Smooth muscle cell (in vitro differentiated cells): Measurements from ENCODE around the gene HGS. TPM values are rescaled to one million over a fixed set of nuclear protein-coding genes. Genes with fewer than 3 reads are reported as not detected.

Source experiments
- DNase-seq: peaks from one replicate; lab custom pipeline; 2025; ENCODE audit not compliant: unreplicated experiment; lab: John Stamatoyannopoulos, UW
- H2AFZ ChIP-seq: fragments of 200-600 bp; sonication (generic); 2 replicates; pipeline ENCODE4 v1.6.0; 2016; ENCODE audit warnings: antibody characterized with exemption, low read depth, mild to moderate bottlenecking
- H3F3A ChIP-seq: fragments of 200-600 bp; sonication (generic); 2 replicates; pipeline ENCODE4 v1.6.0; 2017; ENCODE audit warnings: antibody characterized with exemption, low read depth
- H3K27ac ChIP-seq: fragments of 200-600 bp; sonication (generic); 2 replicates; pipeline ENCODE4 v1.5.1; 2016; ENCODE audit warnings: low read depth, mild to moderate bottlenecking
- H3K27me3 ChIP-seq: fragments of 200-600 bp; sonication (generic); 2 replicates; pipeline ENCODE4 v1.6.1; 2016; ENCODE audit warnings: low read depth, mild to moderate bottlenecking
- H3K36me3 ChIP-seq: fragments of 200-600 bp; sonication (generic); 2 replicates; pipeline ENCODE4 v1.5.1; 2016; ENCODE audit warnings: low read depth
- H3K4me1 ChIP-seq: fragments of 200-600 bp; sonication (generic); 2 replicates; pipeline ENCODE4 v1.5.1; 2016; ENCODE audit warnings: low read depth
- H3K4me2 ChIP-seq: fragments of 200-600 bp; sonication (generic); 2 replicates; pipeline ENCODE4 v1.6.0; 2016; ENCODE audit warnings: mild to moderate bottlenecking
- H3K4me3 ChIP-seq: fragments of 200-600 bp; sonication (generic); 2 replicates; pipeline ENCODE4 v1.5.1; 2016; ENCODE audit warnings: mild to moderate bottlenecking
- H3K79me2 ChIP-seq: fragments of 200-600 bp; sonication (generic); 2 replicates; pipeline ENCODE4 v1.6.0; 2016; ENCODE audit warnings: low read depth, mild to moderate bottlenecking
- H3K9ac ChIP-seq: fragments of 200-600 bp; sonication (generic); 2 replicates; pipeline ENCODE4 v1.6.0; 2016; ENCODE audit warnings: low read depth
- H3K9me3 ChIP-seq: fragments of 200-600 bp; sonication (generic); replicated peaks from 2 replicates; pipeline ENCODE4 v1.5.1; 2016; ENCODE audit warnings: low read depth
- H4K20me1 ChIP-seq: fragments of 200-600 bp; sonication (generic); 2 replicates; pipeline ENCODE4 v1.6.0; 2016; ENCODE audit warnings: low read depth
- WGBS: methylation state at CpG from one replicate; pipeline ENCODE4 v1.1.7; 2016; ENCODE audit warnings: low lambda C conversion rate; 5-methylcytosine and 5-hydroxymethylcytosine counted together
- polyA plus RNA-seq: library from polyadenylated mRNA; unstranded; fragments of >200 nt; fragmentation: Nextera tagmentation; extraction: Ambion mirVana; gene quantifications from 2 replicates; pipeline ENCODE4 v1.2.1, GENCODE V29; 2016
- total RNA-seq: library from RNA; depleted of rRNA; stranded (reverse); fragments of >200 nt; gene quantifications from 2 replicates; pipeline ENCODE4 v1.2.3, GENCODE V29; 2014
- TF ChIP-seq, protein P1 (sequence below): fragments of 200-600 bp; sonication (generic); IDR thresholded peaks from 2 replicates; pipeline ENCODE4 v1.5.1; 2017; ENCODE audit warnings: borderline replicate concordance, mild to moderate bottlenecking, antibody characterized with exemption; ENCODE audit not compliant: insufficient read depth, poor library complexity, severe bottlenecking

HGS gene
- total and polyA plus RNA-seq, 2 experiments from 2014 or later: 64.9 to 164 TPM

DNA sequence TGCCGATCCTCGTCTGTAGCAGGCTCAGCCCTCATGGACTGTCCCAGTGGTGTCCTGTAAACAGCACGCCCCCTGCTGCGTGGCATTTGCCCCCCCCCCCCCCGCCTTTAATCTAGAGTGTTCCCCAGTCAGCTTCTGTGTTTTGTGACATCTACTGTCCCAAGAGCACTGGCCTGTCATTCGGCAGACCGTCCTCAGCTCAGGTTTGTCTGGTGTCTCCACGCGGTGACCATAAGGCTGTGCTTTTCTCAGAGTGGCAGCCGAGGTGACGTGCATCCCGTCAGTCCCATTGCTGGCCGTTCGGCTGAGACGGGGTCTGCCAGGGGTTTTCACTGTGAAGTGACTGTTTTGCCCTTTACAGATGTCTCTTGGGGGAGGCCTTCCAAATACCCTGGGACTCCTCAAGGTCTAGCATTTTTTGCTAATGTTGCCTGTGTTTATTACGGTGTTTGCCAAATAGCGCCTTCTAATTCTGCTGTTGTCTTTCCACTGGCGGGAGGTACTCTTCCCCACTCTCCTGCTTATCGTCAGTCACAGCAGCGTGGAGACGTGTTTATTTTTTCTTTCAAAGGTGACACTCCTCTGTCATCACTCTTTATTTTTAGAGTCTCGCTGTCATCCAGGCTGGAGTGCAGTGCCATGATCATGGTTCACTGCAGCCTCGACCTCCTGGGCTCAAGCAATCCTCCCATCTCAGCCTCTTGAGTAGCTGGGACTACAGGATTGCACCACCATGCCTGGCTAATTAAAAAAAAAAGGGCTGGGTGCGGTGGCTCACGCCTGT, 13.6 kb downstream of the HGS start:
- DNase-seq: no peak
- H3K27me3 ChIP-seq: no peaks in the 10 kb centered on the region

DNA sequence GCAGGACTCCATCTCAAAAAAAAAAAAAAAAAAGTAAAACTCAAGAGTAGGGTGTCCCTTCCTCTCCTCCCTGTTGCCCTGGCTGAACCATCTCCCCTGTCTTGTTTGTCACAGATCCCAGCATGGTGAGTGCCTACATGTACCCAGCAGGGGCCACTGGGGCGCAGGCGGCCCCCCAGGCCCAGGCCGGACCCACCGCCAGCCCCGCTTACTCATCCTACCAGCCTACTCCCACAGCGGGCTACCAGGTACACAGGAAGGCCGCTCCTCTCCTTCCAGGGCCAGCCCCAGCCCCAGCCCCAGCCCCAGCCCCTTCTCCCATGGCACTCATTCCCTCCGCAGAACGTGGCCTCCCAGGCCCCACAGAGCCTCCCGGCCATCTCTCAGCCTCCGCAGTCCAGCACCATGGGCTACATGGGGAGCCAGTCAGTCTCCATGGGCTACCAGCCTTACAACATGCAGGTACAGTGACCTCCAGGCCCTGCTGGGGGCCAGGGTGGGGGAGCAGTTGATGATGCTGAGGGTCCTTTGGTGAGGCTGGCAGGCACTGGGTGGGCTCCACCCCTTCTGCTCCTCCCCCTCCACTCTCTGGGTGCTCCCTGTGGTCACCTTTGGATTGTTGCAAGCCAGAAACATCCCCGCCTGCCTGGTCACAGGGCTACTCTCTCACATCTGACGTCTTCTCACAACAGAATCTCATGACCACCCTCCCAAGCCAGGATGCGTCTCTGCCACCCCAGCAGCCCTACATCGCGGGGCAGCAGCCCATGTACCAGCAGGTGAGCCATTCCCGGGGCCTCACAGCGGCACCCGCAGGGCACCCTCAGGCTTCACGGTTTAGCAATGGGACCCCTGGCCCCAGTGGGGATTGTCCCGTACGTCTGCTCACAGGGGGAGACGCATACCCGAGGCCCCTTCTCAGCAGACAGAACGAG, 16.8 kb downstream of the HGS start:
- no peak for DNase-seq
- Histone ChIP-seq H3K4me3 (no peak overlapping the region), H4K20me1 (peaks cover 39% of the 10 kb centered on the region), H3K27ac (no peak overlapping the region), H3K79me2 (peaks cover 72% of the 10 kb centered on the region), H3K27me3 (no peaks in the 10 kb centered on the region), H3F3A (peaks cover 3% of the 10 kb centered on the region), H3K9ac (no peak overlapping the region), H3K4me2 (no peak overlapping the region), H3K4me1 (peaks cover 16% of the 10 kb centered on the region), H3K36me3 (no peaks in the 10 kb centered on the region), H3K9me3 (no peaks in the 10 kb centered on the region), H2AFZ (no peak overlapping the region)
- TF ChIP-seq, protein P1, sequence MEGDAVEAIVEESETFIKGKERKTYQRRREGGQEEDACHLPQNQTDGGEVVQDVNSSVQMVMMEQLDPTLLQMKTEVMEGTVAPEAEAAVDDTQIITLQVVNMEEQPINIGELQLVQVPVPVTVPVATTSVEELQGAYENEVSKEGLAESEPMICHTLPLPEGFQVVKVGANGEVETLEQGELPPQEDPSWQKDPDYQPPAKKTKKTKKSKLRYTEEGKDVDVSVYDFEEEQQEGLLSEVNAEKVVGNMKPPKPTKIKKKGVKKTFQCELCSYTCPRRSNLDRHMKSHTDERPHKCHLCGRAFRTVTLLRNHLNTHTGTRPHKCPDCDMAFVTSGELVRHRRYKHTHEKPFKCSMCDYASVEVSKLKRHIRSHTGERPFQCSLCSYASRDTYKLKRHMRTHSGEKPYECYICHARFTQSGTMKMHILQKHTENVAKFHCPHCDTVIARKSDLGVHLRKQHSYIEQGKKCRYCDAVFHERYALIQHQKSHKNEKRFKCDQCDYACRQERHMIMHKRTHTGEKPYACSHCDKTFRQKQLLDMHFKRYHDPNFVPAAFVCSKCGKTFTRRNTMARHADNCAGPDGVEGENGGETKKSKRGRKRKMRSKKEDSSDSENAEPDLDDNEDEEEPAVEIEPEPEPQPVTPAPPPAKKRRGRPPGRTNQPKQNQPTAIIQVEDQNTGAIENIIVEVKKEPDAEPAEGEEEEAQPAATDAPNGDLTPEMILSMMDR: no peak
- 94% methylated on average over 24 of the region's 25 CpGs for WGBS

More for the DNA sequence above, 13.6 kb downstream of the HGS start:
- Histone ChIP-seq H3K9ac (no peak overlapping the region), H3K27ac (no peak overlapping the region), H3K9me3 (no peaks in the 10 kb centered on the region), H3K36me3 (no peaks in the 10 kb centered on the region), H3F3A (peaks cover 3% of the 10 kb centered on the region), H2AFZ (no peak overlapping the region), H3K4me3 (no peak overlapping the region), H3K4me2 (no peak overlapping the region), H4K20me1 (peaks cover 56% of the 10 kb centered on the region), H3K79me2 (peaks cover 50% of the 10 kb centered on the region), H3K4me1 (peaks cover 9% of the 10 kb centered on the region)
- 93% methylated on average over 25 of the region's 25 CpGs for WGBS
- TF ChIP-seq, protein P1: no peak

DNA sequence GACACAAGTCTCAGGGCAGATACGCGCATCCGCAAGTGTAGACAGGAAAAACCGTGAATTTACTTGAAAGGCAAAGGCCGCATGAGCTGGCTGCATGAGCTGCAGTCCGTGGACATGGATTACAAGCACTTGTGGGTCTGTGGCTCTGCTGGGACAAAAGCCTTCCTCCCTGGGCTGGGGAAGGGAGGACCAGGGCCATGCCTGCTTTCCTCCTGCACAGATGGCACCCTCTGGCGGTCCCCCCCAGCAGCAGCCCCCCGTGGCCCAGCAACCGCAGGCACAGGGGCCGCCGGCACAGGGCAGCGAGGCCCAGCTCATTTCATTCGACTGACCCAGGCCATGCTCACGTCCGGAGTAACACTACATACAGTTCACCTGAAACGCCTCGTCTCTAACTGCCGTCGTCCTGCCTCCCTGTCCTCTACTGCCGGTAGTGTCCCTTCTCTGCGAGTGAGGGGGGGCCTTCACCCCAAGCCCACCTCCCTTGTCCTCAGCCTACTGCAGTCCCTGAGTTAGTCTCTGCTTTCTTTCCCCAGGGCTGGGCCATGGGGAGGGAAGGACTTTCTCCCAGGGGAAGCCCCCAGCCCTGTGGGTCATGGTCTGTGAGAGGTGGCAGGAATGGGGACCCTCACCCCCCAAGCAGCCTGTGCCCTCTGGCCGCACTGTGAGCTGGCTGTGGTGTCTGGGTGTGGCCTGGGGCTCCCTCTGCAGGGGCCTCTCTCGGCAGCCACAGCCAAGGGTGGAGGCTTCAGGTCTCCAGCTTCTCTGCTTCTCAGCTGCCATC, 17.7 kb downstream of the HGS start:
- WGBS: 89% methylated on average over 23 of the region's 23 CpGs
- Histone ChIP-seq H3K9ac (no peak overlapping the region), H3K4me3 (peak overlapping the region; percentile 93), H3K79me2 (peaks cover 72% of the 10 kb centered on the region), H3F3A (peaks cover 3% of the 10 kb centered on the region), H2AFZ (no peak overlapping the region), H3K27ac (no peak overlapping the region), H3K9me3 (no peaks in the 10 kb centered on the region), H3K4me1 (peaks cover 16% of the 10 kb centered on the region), H3K4me2 (peak overlapping the region; percentile 97), H3K27me3 (no peaks in the 10 kb centered on the region), H3K36me3 (no peaks in the 10 kb centered on the region), H4K20me1 (peaks cover 36% of the 10 kb centered on the region)
- TF ChIP-seq, protein P1: no peak
- DNase-seq: no peak
